Astrocyte (in vitro differentiated cells and primary cell): Measurements from ENCODE around the gene ACYP2. TPM values are rescaled to one million over a fixed set of nuclear protein-coding genes. Genes with fewer than 3 reads are reported as not detected.

ENCODE experiments used
- DNase-seq: peaks from one replicate; pipeline ENCODE4 v3.0.0-alpha.2; 2010; ENCODE audit warnings: low read depth
- FAIRE-seq: peaks from 2 replicates; lab custom pipeline; 2011; peaks lifted over from hg19 to GRCh38; lab: Jason Lieb, UNC
- H2AFZ ChIP-seq: 2 replicates; pipeline ENCODE4 v1.6.0; 2012; ENCODE audit warnings: low read depth, low read length, inconsistent platforms
- H3K27ac ChIP-seq: 2 replicates; pipeline ENCODE4 v1.5.1; 2011; ENCODE audit warnings: low read depth, low read length, inconsistent platforms
- H3K27me3 ChIP-seq: 2 replicates; pipeline ENCODE4 v1.6.0; 2011; ENCODE audit warnings: low read length, inconsistent platforms; ENCODE audit not compliant: insufficient read depth
- H3K36me3 ChIP-seq: 2 replicates; pipeline ENCODE4 v1.5.1; 2011; ENCODE audit warnings: low read length, inconsistent platforms; ENCODE audit not compliant: insufficient read depth
- H3K4me1 ChIP-seq: 2 replicates; pipeline ENCODE4 v1.5.1; 2011; ENCODE audit warnings: low read length, inconsistent platforms; ENCODE audit not compliant: insufficient read depth
- H3K4me2 ChIP-seq: 2 replicates; pipeline ENCODE4 v1.6.0; 2012; ENCODE audit warnings: low read length, inconsistent platforms
- H3K4me3 ChIP-seq: 2 replicates; pipeline ENCODE4 v1.5.1; 2011; ENCODE audit warnings: low read depth, mild to moderate bottlenecking, low read length, inconsistent platforms; ENCODE audit not compliant: insufficient read depth
- H3K79me2 ChIP-seq: 2 replicates; pipeline ENCODE4 v1.6.0; 2012; ENCODE audit warnings: mild to moderate bottlenecking, low read length, inconsistent platforms; ENCODE audit not compliant: insufficient read depth
- H3K9ac ChIP-seq: 2 replicates; pipeline ENCODE4 v1.6.0; 2012; ENCODE audit warnings: mild to moderate bottlenecking, low read length, inconsistent platforms
- H3K9me3 ChIP-seq: 2 replicates; pipeline ENCODE4 v1.5.1; 2012; ENCODE audit warnings: low read depth, mild to moderate bottlenecking, low read length, inconsistent platforms; ENCODE audit not compliant: insufficient read depth
- H4K20me1 ChIP-seq: 2 replicates; pipeline ENCODE4 v1.6.0; 2012; ENCODE audit warnings: low read length, inconsistent platforms; ENCODE audit not compliant: insufficient read depth
- H3K27ac Mint-ChIP-seq: one replicate; pipeline ENCODE4 v1.8.0; 2021; ENCODE audit warnings: mild to moderate bottlenecking, mixed read lengths; ENCODE audit not compliant: unreplicated experiment
- H3K27me3 Mint-ChIP-seq: one replicate; pipeline ENCODE4 v1.8.0; 2021; ENCODE audit warnings: low read depth, mixed read lengths; ENCODE audit not compliant: unreplicated experiment
- H3K36me3 Mint-ChIP-seq: one replicate; pipeline ENCODE4 v1.8.0; 2021; ENCODE audit warnings: low read depth, mixed read lengths; ENCODE audit not compliant: unreplicated experiment
- H3K4me1 Mint-ChIP-seq: one replicate; pipeline ENCODE4 v1.8.0; 2021; ENCODE audit warnings: low read depth, mixed read lengths; ENCODE audit not compliant: unreplicated experiment
- H3K4me3 Mint-ChIP-seq: one replicate; pipeline ENCODE4 v1.8.0; 2021; ENCODE audit warnings: mild to moderate bottlenecking, moderate library complexity, mixed read lengths; ENCODE audit not compliant: unreplicated experiment
- H3K9me3 Mint-ChIP-seq: one replicate; pipeline ENCODE4 v1.8.0; 2021; ENCODE audit warnings: mild to moderate bottlenecking, mixed read lengths; ENCODE audit not compliant: unreplicated experiment
- CTCF ChIP-seq: IDR thresholded peaks from 2 replicates; pipeline ENCODE4 v1.5.1; 2011; ENCODE audit warnings: low read depth, mild to moderate bottlenecking, inconsistent platforms, low read length, moderate library complexity; ENCODE audit not compliant: insufficient read depth
- EZH2 ChIP-seq: IDR thresholded peaks from 2 replicates; pipeline ENCODE4 v1.6.1; 2012; ENCODE audit warnings: mild to moderate bottlenecking, low read length, inconsistent platforms; ENCODE audit not compliant: insufficient read depth
- total RNA-seq: library from RNA; stranded (reverse); gene quantifications from 2 replicates; pipeline ENCODE4 v1.2.1, GENCODE V29; 2021

ACYP2 gene
- total RNA-seq, 1 donor from 2014 or later: 6.8 TPM

DNA sequence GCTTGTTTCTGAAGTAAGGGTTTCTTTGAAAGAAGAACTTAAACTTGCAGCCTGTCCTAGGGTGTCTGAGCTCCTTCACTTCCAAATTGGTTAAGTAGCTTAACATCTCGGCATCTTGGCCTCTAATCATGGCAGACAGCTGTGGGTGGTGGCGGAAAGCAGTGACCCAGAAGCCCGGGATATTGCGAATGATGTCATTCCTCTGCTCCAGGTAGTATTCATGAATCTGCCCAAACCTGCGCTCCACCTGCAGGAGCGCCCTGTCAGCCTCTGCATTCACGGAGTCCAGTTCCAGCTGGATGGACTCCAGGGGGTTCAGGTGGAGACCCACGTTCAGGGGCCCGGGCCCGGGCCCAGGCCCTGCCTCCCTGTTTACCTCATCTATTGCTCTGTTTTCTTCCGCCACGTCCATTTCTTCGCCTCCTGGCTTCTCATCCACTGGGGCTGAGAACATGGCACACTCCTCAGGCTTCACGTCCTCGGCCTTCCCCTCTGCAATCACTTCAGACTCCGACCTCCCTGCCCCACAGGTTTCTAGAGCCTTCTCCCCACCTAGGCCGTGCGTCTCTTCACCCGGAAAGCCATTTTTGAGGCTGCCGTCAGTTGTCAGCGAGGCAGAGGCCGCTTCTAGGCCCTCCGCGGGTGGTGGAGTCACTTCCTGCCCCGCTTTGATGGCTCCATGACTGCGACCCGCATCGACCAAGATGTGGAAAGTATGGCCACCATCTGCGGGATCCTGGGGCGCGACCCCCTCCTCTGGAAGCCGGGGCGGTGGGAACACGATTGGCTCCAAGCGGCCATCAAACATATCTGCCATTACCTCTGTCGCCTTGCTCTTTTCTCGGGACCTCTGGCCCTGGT lies 140.0 kb downstream of the ACYP2 start:
- Mint-ChIP-seq H3K27me3 (peaks cover 3% of the 10 kb centered on the region), H3K36me3 (peaks cover 6% of the 10 kb centered on the region), H3K4me1 (no peaks in the 10 kb centered on the region), H3K4me3 (no peak overlapping the region), H3K27ac (no peak overlapping the region), H3K9me3 (no peaks in the 10 kb centered on the region)
- DNase-seq (no peak), FAIRE-seq (no peak)
- no peaks in the 10 kb centered on the region for H3K27me3 ChIP-seq
- no peaks in the 10 kb centered on the region for H3K9me3 ChIP-seq
- H3K4me3 ChIP-seq: no peak overlapping the region
- H3K79me2 ChIP-seq: no peaks in the 10 kb centered on the region
- no peak overlapping the region for H3K4me2 ChIP-seq
- H2AFZ ChIP-seq: no peak overlapping the region
- H3K4me1 ChIP-seq: no peaks in the 10 kb centered on the region
- no peak overlapping the region for H3K27ac ChIP-seq
- no peak overlapping the region for H3K9ac ChIP-seq
- H3K36me3 ChIP-seq: no peaks in the 10 kb centered on the region
- no peak for TF ChIP-seq EZH2
- no peak for TF ChIP-seq CTCF
- no peaks in the 10 kb centered on the region for H4K20me1 ChIP-seq

- Mint-ChIP-seq H3K4me3 (no peak within 1 kb of the TSS), H3K4me1 (no peaks in the 10 kb centered on the region), H3K36me3 (peaks cover 6% of the 10 kb centered on the region), H3K27me3 (peaks cover 3% of the 10 kb centered on the region), H3K27ac (no peak within 1 kb of the TSS), H3K9me3 (no peaks in the 10 kb centered on the region)
- no peaks in the 10 kb centered on the region for H3K36me3 ChIP-seq
- H4K20me1 ChIP-seq: no peaks in the 10 kb centered on the region
- no peaks in the 10 kb centered on the region for H3K27me3 ChIP-seq
- no peak for DNase-seq
- H3K4me1 ChIP-seq: no peaks in the 10 kb centered on the region
- TF ChIP-seq CTCF: no peak
- no peak for TF ChIP-seq EZH2
- FAIRE-seq: no peak
- H3K79me2 ChIP-seq: no peaks in the 10 kb centered on the region
- no peak within 1 kb of the TSS for H3K4me2 ChIP-seq
- no peak within 1 kb of the TSS for H3K4me3 ChIP-seq
- H2AFZ ChIP-seq: no peak within 1 kb of the TSS
- H3K9me3 ChIP-seq: no peaks in the 10 kb centered on the region
- H3K9ac ChIP-seq: no peak within 1 kb of the TSS
- H3K27ac ChIP-seq: no peak within 1 kb of the TSS
Observed at GRCh38 chr2:54256091-54256694, 140.8 kb downstream of the ACYP2 start, which contains the start of gene TSPYL6. Gene TSPYL6 (minus strand): TSS chr2:54256229. CDS start chr2:54256151, 78 bp downstream.
